ENCODE measurements around the gene H6PD.
"Not testable (repeated sequence)": the region's sequence is repeated elsewhere in the genome, so short reads cannot be mapped to it uniquely, and the experiment has no call there.

The H6PD gene

DNA sequence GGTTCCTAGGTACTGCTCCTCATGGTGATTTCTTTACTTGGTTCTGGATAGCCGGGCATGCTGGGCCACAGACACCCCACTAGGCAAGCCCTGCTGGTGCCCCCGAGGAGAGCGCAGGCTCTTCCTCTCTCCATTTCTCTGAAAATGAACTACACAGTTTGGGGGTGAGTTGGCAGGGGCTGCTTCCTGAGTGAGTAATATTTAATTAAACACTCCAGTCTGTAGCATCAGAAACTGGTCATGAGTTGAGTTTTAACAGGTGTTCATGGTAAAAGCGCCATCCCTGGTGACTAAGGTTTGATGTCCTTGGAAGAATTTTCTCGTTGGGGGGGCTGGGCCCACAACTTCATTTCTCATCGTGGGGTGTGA, 59.8 kb downstream of the H6PD start:
- TF ChIP-seq, protein P1, sequence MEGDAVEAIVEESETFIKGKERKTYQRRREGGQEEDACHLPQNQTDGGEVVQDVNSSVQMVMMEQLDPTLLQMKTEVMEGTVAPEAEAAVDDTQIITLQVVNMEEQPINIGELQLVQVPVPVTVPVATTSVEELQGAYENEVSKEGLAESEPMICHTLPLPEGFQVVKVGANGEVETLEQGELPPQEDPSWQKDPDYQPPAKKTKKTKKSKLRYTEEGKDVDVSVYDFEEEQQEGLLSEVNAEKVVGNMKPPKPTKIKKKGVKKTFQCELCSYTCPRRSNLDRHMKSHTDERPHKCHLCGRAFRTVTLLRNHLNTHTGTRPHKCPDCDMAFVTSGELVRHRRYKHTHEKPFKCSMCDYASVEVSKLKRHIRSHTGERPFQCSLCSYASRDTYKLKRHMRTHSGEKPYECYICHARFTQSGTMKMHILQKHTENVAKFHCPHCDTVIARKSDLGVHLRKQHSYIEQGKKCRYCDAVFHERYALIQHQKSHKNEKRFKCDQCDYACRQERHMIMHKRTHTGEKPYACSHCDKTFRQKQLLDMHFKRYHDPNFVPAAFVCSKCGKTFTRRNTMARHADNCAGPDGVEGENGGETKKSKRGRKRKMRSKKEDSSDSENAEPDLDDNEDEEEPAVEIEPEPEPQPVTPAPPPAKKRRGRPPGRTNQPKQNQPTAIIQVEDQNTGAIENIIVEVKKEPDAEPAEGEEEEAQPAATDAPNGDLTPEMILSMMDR (IDR thresholded peaks at IDR 0.05; ENCODE audit: low read depth, low read length): no peak
- in situ Hi-C loops (cut with HindIII; ENCODE audit: low sequenced_read_pairs): no loop called here
- peak; percentile 88 for DNase-seq (ENCODE audit: low read depth, low spot score)
- H3K4me3 ChIP-seq (ENCODE audit: low read depth, low read length): peak overlapping the region; percentile 95

GRCh38 chr1:9294910-9295636, 60.5 kb downstream of the H6PD start:
- peak overlapping the region; percentile 95 for H3K4me3 ChIP-seq (ENCODE audit: low read depth, low read length)

GRCh38 chr1:9295884-9296283, 61.3 kb downstream of the H6PD start:
- peak overlapping the region; percentile 95 for H3K4me3 ChIP-seq (ENCODE audit: low read depth, low read length)
- DNase-seq (ENCODE audit: low read depth, low spot score): no peak
- TF ChIP-seq, protein P1 (IDR thresholded peaks at IDR 0.05; ENCODE audit: low read depth, low read length): no peak
- in situ Hi-C loops (cut with HindIII; ENCODE audit: low sequenced_read_pairs): no loop called here

More at GRCh38 chr1:9294910-9295636, 60.5 kb downstream of the H6PD start:
- peak; percentile 73 for DNase-seq (ENCODE audit: low read depth, low spot score)
- in situ Hi-C loops (cut with HindIII; ENCODE audit: low sequenced_read_pairs): no loop called here
- TF ChIP-seq, protein P1 (IDR thresholded peaks at IDR 0.05; ENCODE audit: low read depth, low read length): peak; percentile 45

DNA sequence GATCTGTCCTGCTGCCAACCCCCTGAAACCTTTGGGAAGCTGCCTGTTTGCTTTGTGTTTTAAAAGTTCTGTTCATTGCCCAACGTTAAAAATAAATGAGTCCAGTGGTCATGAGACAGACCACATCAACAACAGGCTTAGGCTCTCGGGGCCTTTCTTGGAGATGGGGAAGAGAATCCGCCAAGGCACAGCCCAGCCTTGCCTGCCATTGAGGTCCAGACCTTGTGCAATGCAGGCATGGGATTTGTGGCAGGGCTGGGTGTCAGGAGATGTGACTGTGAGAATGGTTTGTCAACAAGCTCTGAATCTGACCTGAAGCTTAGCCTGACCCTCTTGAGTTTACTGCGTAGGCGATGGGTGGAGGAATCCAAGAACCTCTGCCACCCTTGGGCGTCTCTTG, 62.3 kb downstream of the H6PD start:
- TF ChIP-seq, protein P1 (IDR thresholded peaks at IDR 0.05; ENCODE audit: low read depth, low read length): no peak
- no peak overlapping the region for H3K4me3 ChIP-seq (ENCODE audit: low read depth, low read length)
- DNase-seq (ENCODE audit: low read depth, low spot score): no peak
- in situ Hi-C loops (cut with HindIII; ENCODE audit: low sequenced_read_pairs): no loop called here

DNA sequence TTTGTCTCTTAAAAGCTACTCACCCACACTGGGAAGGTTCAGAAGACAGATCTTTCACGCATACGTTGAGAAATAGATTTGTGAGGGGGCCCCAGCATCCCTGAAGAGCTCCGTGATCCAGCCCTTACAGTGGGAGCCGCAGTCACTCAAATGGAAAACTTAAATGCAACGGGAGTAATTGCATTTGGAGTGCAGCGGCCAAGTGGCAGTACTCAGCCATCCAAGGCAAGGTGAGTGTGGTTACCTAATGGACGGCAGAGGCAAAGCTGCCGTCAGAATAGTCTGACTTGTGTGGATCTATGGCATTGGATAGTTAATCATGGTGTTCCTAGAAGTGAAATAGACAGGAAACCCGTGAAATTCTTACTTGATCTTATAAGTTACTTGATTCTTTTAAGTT, 63.3 kb downstream of the H6PD start:
- TF ChIP-seq, protein P1 (IDR thresholded peaks at IDR 0.05; ENCODE audit: low read depth, low read length): no peak
- in situ Hi-C loops (cut with HindIII; ENCODE audit: low sequenced_read_pairs): no loop called here
- H3K4me3 ChIP-seq (ENCODE audit: low read depth, low read length): no peak overlapping the region
- no peak for DNase-seq (ENCODE audit: low read depth, low spot score)

DNA sequence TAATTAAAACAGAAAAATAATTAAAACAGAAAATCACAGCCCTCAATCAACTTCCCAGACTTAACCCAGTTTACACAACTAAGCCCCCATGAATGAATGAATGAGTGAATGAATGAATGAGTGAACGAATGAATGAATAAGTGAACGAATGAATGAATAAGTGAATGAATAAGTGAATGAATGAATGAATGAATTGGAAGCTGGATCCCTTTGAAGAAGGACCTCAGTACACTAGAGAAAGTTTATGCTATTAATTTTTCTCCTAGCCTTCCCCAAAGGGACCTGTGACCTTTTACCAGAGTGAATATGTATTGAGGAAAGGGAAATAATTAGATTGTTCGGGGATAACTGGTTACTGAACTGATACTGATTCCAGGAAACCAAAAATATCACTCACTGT, 63.7 kb downstream of the H6PD start:
- TF ChIP-seq, protein P1 (IDR thresholded peaks at IDR 0.05; ENCODE audit: low read depth, low read length): no peak
- in situ Hi-C loops (cut with HindIII; ENCODE audit: low sequenced_read_pairs): no loop called here
- no peak for DNase-seq (ENCODE audit: low read depth, low spot score)
- no peak overlapping the region for H3K4me3 ChIP-seq (ENCODE audit: low read depth, low read length)

- in situ Hi-C loops (cut with HindIII; ENCODE audit: low sequenced_read_pairs); H3K4me3 ChIP-seq (ENCODE audit: low read depth, low read length): not testable (repeated sequence)
- peak; percentile 28 for DNase-seq (ENCODE audit: low read depth, low spot score)
Observed at GRCh38 chr1:9299571-9300541, 65.3 kb downstream of the H6PD start.
